HG03571 (cell line): ENCODE measurements around the gene CENPX.

Experiments used
- ATAC-seq: cut with Tn5 transposase; IDR thresholded peaks from one replicate; pipeline ENCODE4 v1.9.1; 2021; ENCODE audit not compliant: unreplicated experiment

The CENPX gene

DNA sequence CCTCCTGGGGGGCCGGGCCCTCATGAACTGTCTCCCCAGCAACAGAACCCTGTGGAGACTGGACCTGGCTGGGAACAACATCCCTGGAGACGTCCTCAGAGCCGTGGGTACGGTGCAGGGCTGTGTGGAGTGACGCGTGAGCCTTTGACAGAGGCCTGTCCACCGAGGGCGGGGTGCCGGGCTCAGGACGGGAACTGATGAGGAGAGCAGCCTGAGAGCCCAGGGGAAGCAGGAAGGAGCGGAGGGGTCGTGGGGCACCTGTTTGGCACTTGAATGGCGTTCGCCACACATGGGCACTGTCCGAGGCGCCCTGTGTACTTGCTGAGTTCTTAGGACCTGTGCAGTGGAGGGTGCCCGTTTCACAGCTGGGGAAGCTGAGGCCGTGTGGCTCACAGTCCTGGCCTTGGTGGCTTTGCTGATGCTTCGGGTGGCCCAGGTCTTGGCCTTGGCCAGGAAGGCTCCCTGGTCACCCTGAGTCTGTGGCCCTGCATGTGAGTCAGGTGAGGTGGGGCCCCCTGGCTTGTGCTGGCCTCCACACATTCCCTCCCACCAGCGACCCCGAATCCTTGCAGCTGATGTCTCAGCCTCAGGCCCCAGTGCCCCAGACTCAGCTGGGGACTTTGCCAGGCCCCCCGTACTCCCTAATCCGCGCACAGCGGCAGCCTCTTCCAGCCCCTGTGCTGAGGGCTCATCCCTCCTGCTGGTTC, 2.9 kb upstream of the CENPX start:
- ATAC-seq: no peak

DNA sequence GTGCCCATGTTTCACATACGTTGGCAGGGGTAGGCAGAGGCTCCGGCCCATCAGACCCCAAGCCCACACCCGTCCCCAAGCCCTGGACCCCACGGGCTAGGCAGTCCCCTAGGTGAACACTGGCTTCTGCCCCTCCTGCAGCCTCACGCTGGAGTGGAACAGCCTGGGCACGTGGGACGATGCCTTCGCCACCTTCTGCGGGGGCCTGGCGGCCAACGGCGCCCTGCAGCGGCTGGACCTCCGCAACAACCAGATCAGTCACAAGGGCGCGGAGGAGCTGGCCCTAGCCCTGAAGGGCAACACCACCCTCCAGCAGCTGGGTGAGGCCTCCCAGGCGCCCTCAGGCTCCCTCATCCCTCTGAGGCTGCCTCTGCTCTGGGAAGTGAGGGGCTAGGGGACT, 2.2 kb upstream of the CENPX start:
- ATAC-seq: no peak

DNA sequence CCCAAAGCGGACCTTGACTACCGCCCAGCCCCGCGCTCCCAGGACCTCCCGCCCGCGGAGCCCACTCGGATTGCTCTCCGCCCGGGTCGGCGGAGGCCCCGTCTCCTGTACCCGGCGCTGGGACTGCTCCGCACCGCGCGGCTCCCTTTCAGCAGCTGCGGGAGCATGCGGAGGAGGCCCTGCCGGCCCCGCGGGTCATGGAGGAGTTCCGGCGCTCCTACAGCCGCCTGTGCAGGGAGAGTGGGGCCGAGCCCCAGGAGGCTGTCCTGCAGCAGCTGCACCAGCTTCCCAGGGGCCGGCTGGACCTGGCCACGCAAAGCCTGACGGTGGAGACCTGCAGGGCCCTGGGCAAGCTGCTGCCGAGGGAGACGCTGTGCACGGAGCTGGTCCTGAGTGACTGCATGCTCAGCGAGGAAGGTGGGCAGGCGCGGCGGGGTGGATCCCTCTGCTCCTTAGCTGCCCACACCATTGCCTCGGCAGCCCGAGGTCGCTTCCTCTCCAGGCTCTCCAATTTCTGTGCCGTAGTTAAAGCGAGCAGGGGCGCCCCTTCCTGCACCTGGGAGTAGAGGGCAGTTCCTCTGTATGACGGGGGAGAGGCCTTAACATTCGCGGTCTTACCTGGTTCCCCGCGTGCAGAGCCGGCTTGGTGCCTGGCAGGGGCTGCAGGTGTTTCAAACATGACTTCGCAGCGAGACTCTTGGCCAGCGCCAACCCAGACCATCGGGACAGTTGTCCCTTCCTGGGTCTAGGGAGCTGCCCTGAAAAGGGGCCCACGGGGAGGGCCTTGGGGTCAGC, 966 bp upstream of the CENPX start:
- peak; percentile 2 for ATAC-seq

DNA sequence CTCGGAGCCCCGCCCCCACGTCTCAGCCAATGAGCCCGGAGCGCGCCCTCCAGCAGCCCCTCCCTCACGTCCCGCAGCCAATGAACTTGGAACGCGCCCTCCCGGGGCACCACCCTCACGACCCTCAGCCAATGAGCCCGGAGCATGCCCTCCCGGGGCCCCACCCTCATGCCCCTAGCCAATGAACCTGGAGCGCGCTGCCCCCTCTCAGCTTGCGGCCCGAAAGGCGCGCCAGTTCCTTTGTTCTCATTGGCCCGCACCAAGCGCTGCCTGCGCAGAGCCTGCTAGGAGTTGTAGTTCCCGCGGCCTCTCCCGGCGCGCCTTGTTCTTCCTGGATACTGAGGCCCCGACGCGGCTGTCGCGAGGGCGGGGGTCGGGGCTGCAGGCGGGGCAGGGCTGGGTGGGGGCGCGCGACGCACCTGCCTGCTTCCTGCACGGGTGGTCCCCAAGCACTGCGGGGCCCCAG, 336 bp upstream of the CENPX start, which contains the start of gene LRRC45:
LRRC45 (plus strand) TSS at position 325 of the 466 bp plus-strand sequence. CDS start 339 bp downstream, outside the sequence.
- ATAC-seq: peak; percentile 75

DNA sequence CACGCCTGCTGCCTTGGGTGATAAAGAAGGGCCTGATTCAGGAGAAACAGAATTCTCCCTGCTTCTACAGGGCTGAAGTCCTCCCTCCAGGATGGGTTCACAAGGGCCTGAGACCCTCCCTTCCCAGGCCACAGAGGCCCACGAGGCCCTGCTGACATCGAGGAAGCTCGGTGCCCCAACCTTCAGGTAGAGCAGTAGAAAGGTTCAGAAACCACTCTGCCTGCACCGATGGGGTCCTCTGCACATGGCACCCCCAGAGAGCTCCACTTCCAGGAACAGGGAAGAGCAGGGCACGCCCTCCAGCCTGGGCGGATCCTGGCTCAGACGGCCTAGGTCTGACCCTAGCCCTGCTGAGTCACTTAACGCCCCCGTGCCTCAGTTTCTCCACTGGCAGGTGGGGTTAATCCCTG, 773 bp downstream of the CENPX start:
- no peak for ATAC-seq

DNA sequence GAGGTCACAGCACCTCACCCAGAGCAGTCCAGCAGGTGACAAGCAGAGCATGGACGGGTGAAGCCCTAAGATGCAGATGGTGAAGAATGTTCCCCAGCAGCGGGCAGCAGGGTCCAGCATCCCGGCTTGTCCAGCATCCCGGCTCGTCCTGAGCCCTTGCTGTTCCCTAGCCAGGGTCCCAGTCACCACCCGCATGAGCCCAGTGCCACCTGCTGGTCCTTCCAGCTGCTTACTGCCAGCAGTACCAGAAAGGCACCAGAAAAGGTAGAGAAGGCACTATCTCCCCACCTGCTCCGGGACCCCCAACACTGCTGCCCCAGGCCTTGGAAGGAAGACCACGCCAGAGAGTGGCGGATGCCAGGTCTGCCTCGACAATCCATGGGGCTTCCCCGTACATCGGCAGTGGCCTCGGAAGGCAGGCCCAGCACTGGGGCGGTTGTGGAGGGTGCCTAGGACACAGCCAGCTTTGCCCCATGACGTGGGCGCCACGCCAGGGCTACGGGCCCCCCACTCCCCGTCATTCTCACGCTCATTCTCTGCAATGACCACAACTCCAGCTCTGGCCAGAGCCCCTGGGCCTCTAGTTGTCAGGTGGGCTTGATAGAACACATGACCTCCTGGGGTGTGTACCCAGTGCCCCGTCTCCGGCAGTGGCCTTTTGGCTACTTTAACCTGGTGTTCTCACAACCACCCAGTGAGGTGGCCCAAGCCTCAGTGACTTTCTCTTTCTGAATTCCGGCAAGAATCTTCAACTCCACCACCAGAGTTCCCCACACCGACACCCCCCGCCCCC, 1.4 kb downstream of the CENPX start:
- ATAC-seq: no peak

DNA sequence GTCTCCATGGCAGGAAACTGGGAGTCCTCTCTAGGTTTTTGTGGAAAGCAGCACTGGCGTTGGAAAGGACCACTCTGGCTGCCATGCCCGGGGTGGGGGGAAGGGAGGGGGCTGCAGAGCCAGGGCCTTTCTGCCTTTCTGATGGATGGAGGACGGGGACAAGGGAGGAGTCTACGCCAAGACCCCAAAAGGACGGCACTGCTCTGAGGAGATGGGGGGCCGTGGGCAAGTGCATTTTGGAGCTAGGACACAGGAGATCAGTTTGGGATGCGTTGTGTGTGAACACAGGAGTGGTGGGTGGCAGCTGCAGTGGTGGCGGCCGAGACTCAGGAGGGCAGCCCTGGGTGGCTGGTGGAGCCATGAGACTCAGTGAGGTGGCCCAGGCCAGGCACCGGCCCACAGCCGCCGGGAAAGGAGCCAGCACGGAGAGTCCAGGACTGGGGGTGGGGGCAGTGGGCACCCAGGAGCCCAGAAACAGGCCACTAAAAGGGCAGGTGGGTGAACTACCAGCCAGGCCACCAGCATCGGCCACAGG, 2.0 kb downstream of the CENPX start:
- no peak for ATAC-seq

DNA sequence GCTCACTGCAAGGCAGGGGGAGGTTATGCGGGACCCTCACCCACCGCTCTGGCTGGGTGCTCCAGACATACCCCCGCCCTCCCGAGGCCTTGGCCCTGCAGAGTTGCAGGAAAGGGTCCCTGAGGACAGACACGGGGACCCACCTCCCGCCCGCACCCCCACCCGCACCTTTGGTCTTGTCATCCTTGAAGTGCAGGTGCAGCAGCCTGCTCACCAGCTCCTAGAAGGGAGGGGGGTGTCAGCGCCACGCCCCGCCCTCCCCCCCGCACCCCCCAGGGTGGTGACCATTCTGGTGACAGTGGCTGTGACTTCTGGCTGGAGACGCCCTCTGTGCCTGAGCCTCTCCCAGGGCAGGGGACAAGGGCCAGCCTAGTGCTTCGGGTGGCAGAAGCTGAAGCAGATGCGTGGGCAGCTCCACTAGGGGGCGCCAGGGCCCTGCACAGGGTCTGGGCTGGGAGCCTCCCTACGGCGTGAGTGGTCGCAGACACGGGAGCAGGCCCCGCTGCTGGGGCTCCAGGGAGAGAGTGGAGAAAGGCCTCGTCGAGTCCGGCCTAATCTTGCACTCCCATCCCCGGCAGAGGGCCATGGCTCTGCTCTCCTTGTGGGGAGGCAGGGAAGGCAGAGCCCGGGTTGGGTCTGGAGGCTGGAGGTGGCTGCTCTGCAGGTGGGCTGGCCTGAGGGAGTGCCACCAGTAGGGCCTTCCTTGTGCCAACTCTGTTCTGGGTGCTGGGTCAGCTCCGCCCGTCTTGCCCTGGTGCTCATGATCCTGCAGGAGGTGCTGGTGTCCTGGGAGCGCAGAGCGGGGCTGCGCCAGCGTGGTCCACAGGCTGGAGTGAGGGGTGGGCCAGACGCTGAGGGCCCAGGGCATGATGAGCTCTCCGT, 2.7 kb downstream of the CENPX start:
- ATAC-seq: no peak

DNA sequence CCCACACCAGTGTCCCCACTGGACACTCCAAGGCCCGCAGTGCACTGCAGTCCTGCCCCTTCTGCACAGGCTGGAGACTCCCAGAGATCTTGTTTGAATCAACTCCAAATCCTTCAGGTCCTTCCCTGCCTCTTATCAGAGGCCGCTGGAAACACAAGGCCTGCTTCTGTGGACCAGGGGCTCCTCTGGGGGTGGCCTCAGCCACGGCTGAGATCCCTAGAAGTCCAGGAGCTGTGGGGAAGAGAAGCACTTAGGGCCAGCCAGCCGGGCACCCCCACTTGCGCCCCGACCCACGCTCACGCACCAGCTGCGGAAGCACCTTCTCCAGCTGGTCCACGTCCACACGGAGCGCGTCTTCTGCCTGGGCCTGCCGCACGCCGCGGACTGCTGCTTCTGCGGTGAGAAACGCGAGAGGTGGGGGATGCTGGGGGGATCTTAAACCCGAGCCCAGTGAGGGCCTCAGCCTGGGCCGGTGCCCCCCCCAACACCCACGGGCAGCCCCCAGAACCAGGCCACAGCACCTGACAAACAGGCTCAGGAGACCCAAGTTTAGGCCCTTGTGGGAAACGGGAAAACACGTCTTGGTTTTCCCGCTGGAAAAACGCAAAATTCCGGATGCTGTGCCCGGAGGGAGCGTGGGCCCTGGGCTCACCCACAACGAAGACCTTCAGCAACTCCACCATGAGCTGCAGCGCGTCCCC, 3.5 kb downstream of the CENPX start:
- no peak for ATAC-seq

DNA sequence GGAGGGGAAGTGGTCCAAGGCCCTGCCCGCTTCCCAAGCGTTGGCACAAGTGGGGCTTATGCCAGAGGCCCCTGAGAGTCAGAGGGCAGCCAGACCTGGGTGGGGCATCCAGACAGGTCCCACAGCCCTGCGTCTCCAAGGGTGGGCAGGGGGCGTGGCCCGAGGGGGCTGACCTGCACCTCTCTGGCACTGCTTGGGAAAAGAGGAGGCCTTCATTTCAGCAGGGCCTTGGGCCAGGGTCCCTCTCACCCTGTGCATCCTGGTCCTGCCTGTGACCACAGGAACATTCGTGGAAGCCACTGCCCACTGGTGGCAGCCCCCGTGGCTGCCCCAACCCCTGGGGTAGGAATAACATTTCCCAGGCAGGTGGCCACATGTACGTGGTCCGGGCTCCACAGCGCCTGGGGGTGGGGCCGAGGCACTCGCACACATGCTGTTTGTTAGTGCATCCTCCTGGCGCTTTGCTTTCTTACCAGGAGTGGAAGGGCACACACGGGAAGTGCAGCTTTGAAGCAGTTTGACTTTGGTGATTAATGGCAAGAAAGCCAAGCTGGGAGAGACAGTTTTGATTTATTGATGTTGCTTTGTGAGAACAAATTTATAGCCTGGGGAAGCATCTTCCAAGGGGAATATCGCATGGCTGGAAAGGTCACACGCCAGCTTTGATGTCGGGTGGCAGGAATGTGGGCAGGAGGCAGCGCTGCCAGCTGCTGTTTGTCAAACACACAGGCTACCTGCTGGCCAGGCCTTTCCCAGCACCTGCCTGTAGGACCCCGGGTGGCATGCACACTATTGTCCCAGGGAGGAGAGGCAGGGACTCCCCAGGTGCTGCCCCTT, 4.3 kb downstream of the CENPX start:
- ATAC-seq: no peak

DNA sequence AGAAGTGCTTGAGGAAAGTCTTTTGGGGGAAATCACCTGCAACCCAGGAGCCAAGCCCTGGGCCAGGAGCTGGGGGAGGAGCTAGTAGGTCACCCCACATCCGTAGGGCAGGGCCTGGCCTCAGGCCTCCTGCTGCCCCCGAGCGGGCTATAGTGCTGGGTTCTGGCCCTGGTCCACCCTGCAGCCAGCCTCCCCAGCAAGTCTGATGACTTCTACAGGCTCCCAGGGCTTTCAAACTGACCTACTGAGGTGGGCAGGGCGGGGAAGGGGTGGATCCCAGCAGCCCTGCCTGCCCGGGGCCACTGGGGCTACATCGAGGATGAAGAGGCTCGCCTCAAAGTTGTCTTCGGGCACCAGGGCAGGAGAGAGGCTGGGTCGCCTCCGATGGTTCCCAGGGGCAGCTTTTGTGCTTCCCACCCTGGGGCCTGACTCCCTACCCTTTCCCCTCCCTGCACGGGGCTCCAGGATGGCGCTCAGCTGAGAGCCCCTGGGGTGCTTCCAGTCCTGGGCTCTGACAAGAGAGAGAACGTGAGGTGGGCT, 5.0 kb downstream of the CENPX start:
- ATAC-seq: no peak

DNA sequence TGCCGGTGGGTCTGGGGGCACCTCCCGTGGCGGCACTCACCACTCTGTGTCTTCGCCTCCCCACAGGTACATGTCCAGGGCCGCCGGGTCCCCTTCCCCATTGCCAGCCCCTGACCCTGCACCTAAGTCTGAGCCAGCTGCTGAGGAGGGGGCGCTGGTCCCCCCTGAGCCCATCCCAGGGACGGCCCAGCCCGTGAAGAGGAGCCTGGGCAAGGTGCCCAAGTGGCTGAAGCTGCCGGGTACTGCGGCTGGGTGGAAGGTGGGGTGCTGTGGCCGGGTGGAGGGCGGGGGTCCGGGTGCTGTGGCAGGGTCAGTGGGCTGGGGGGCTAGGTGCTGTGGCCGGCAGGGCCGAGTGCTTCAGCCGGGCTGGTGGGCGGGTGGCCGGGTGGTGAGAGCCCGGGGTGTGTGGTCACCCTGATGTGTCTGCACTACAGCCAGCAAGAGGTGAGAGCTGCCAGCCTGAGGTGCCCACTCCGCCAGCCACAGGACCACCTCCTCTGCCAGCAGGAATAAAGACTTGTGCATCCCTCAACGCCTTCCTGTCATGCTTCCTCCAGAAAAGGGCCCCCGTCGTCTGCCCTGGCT, 5.7 kb downstream of the CENPX start:
- no peak for ATAC-seq

DNA sequence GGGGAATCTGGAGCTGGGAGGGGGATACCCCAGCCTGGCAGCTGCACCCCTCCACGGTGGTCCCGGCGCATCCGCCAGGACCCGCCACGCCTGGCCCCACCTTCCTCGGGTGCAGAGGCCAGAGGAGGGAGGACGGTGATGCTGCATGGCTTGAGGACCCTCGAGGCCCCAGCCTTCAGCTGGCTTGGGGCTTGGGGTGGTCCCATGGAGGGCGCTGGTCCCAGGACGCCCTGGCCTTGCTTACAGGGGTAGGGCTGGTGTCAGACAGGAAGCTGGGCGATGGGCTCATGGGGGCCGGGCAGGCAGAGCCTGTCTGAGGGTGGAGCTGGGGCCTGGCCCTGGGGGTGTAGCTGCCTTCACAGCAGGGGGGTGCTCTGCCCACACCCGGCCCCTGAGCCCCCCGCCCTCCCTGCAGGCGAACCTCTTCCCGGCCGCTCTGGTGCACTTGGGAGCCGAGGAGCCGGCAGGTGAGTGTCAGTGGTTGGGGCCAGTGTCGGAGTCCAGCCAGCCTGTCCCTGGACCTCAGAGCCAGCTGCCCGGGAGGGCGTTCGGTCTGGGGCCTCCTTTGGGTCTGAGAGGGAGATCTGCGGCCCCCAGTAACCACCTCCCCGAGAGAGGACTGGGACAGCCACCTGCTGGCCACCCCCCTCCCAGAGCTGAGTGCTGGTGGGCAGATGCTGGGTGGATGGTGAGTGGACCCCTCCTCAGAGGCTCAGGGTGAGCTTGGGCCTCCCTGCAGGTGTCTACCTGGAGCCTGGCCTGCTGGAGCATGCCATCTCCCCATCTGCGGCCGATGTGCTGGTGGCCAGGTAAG, 6.4 kb downstream of the CENPX start:
- no peak for ATAC-seq

DNA sequence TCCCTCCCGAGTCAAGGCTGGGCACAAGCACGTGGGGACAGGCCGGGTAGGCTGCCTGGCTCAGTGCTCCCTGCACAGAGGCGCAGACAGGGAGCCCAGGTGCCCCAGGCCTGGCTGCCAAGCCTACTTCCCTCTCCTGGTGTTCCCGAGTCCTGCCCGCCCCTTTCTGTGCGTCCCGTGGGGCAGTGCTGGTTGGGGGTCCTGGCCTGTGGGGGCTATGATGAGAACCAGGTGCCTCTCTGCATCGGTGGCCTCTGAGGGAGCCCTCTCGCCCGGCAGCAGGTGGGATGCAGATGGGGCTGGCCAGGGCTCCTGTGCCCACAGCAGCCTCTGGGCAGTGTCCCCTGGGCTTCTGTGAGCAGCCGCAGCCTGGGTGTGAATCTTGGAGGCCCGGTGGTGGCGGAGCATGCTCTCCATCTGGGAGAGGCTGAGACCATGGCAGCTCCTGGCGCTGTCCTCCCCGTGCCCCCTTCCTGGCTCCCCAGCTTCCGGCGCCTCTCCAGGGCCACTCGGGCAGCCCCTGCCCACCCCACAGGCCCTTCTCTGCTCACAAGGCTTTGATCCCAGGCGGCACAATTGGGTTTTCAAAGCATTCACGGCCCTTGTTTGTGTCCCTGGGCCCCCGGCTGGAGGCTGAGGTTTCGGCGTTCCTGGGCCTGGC, 7.2 kb downstream of the CENPX start:
- ATAC-seq: no peak

DNA sequence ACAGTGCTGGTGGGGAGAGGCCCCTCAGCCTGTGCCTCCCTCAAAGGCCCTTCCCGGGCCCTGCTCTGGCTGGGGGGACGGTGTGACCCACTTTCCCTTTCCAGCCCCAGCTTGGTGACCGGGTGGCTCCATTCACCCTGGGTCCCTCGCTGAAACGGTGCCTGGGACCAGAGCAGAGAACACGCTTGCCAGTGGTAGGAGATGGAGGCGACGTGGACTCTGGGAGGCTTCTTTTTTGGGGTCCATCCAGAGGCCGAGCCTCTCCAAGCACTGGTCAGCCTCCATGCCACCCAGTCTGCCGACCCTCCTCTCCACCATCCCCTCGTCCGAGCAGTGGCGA, 7.7 kb downstream of the CENPX start:
- ATAC-seq: no peak

DNA sequence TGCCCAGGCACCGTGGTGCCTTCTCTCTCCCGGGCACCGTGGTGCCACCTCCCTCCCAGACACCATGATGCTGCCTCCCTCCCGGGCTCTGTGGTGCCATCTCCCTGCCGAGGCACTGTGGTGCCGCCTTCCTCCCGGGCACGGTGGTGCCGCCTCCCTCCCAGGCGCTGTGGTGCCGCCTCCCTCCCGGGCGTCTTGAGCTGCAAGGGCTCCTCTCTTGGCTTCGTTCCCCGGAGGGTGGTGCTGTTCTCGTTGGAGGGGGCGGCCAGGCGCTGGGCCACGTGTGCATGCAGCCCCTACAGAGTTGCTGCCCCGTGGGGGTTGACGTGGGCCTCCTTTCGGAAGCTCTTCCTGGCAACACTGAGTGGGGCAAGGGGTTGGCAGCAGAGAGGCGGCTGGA, 8.2 kb downstream of the CENPX start:
- ATAC-seq: no peak

DNA sequence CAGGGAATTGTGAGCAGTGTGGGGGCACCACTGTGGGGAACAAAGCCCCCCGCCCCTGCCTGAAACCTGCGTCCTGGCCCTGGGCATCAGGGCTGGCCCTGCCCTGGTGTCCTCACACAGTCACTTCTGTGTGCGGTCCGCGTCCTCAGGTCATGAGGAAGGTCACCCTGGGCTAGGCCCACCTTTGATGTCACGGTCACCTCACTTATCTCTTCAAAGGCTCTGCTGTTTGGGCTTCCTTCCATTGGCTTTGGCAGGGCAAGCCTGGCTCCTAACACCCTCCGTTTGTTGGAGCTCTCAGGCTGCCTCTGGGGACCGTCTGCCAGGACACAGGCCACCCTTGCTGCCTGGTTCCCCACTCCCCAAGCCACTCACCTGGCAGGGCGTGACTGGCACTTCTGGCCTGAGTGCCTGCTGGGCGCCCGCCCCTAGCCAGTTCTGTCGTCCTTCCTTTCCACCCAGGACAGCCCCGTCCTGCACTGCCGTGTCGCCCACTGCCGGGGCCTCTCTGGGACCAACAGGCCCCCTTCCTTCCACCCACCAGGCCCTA, 8.8 kb downstream of the CENPX start:
- no peak for ATAC-seq
